SKM-1 (cell line): ENCODE data around the gene FBF1.

Source experiments
- DNase-seq: peaks from one replicate; lab custom pipeline; 2025; ENCODE audit not compliant: unreplicated experiment; lab: John Stamatoyannopoulos, UW

FBF1 gene

DNA sequence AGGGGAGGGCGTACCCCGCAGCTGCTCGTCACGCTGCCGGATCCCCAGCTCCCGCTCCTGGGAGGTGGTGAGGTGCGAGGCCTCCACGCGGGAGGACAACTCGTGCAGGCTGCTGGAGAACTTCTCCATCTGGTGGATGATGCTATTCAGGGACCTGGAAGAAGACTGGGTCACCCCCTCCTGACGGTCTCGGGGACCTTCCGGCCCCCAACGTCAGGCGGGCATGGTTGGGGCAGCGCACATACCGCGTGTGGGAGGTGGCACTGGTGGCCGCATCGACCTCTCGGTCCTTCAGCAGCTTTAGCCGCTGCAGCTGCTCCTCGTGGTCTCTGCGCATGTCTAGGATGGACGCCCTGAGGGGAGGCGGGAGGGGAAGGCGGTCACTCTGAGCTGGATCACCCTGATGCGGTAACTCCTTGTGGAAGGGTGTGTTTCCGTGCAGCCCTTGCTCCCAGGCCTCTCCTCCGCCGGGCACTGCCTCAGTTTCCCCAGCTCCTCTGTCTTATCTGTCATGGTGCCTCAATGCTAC lies 22.9 kb downstream of the FBF1 start:
- DNase-seq = no peak

DNA sequence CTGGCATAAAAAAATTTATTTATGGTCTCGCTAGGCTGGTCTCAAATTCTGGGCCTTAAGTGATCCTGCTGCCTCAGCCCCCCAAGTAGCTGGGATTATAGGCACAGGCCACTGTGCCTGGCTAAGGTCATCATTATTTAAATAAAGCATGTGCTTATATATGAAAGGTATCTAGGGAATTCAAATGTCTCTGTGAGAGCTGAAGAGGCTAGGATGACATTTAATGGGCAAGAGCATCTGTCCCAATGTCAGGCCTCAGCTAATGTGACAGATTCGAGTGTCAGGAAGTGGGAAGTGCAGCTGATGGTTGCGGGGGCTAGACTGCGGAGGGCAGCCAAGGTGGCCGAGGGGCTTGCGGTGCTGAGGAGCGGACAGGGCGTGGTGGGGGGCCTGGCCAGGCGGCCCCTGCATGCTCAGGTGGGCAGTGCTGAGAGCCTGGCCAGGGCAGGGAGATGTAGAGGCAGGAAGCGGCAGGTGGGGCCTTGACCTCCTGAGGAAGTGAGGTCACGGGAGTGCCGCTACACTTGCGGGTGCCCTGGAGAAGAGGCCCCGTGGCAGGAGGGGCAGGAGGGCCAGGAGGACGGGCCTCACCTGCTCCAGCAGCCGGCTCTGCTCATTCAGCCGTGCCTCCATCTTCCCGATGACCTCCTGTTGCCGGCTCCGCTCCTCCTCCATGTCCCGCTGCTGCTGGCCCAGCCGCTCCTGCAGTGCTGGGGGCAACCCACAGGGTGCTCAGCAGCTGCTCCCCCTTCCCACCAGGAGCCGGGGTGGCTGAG lies 23.5 kb downstream of the FBF1 start:
- no peak for DNase-seq

DNA sequence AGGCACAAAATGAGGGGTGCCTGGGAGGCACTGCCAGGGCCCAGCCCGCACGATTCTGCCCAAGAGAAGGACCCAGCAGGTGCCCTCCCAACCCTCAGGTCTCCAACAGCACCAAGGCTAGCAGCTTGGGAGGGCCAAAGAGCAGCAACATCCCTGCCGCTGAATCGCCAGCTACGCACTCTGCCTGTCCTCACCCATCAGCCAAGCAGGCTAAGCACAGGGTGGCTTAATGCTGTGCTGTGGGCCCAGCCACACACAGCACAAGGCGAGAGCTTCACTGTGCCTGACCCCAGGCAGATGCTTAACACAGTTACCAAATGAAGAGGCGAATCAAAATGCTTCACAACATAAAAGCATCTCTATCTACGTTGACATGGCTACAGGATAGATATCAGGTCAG lies 25.6 kb downstream of the FBF1 start:
- DNase-seq = no peak

DNA sequence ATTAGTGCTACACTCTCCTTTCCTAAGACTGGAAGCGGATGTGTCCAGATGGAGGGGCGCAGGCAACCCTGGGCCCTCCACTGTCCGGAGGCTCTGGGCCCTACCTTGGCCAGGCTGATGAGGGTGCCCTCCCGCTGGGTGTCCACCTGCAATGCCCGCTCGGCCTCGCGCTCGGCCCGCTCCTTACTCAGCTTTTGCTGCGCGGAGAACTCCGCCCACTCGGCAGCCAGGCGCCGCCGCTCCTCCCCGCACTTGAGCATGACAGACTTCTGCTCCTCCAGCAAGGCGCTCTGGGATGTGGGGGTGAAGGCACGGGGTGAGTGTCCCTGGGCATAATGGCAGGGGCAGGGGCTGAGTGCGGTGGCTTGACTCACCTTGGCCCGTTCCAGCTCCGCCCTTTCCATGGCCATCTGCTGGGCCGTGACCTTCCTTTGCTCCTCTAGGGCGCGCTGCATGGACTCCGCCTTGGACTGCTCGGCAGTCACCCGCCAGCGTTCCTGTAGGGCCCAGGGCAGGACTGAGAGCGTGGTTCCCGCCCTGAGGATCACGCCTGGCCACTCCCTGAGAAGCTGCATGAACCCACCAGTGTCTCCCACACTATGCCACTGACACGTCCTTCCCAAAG lies 26.1 kb downstream of the FBF1 start:
- no peak for DNase-seq

GRCh38 chr17:75913537-75914210 lies 27.2 kb downstream of the FBF1 start:
- no peak for DNase-seq

DNA sequence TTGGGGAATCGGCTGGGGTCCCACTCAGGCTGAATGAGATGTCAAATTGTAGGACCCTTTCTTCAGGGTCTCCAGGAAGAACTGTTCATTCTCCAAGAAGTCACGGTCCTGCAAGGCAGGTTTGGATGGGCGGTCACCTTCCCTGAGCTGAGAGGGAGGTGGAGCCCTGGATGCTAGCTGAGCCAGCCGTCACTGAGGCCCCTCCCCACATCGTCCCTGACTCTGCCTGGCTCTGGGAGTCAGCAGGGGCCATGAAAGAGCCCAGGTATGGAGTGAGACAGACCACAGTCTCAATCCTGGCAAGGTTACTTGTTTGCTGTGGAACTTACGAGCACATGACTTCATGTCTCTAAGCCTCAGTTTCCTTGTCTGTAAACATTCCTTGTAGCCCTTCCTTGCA lies 30.1 kb downstream of the FBF1 start:
- DNase-seq = no peak

GRCh38 chr17:75909812-75910274 lies 31.0 kb downstream of the FBF1 start:
- no peak for DNase-seq

DNA sequence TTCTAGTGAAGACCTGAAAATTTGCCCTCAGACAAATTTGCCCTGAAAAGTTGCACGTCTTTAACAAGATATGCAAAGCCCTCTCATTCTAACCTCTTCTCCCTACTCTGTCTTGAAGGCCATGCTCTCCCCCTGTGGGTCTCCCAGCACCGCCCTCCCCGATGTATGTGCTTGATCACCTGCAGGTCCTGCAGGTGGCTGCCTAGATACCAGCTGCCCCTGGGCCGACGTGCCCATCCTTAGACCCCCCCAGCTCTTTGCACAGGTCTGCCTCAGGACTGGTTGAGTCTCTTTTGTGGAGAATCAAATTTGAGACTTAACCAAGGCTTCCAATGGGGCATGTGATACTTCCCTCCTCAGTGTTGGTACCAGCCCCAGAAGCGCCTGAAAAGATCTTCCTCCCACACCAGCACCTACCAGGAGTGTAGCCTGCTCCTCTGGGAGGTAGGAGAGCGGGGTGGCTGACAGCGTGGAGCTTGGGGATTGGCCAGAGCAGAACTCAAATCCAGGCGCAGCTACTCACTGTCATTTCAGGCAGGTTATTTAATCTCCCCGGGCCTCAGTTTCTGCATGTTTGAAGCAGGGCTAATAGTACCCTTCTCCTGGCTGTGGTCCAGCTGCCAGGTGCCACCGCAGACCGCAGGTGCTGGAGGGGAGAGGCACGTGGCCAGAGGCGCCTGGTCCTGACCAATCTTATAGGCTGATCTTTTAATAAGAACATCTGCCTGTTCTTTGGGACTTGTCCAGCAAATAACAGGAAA lies 31.6 kb downstream of the FBF1 start:
- DNase-seq = no peak

DNA sequence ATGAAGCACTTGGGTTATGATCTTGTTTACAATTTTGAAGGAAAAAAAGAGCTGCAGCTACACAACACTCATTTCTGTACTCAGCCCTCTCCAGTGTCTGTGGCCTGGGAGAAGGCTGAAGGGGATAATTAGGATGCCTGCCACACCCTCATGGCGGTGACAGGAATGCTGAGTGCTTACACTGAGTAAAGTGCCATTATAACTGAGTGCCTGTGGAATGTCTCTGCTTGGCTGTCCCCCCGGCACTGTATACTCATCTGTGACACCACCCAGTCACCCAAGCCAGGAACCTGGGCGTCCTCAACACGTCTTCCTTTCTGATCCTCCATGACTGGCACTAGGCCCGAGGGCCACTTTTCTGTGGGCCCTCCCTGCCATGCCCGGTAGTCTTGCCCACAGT lies 32.6 kb downstream of the FBF1 start:
- DNase-seq = no peak

- no peak for DNase-seq
These were observed 34.5 kb downstream of the FBF1 start for GRCh38 chr17:75906143-75906884.

- peak; percentile 90 for DNase-seq
These were observed 35.9 kb downstream of the FBF1 start, which contains the start of gene MRPL38 for GRCh38 chr17:75904749-75905521. TSS of gene MRPL38 (minus strand) at chr17:75904884. CDS start at chr17:75904875, 9 bp downstream.

DNA sequence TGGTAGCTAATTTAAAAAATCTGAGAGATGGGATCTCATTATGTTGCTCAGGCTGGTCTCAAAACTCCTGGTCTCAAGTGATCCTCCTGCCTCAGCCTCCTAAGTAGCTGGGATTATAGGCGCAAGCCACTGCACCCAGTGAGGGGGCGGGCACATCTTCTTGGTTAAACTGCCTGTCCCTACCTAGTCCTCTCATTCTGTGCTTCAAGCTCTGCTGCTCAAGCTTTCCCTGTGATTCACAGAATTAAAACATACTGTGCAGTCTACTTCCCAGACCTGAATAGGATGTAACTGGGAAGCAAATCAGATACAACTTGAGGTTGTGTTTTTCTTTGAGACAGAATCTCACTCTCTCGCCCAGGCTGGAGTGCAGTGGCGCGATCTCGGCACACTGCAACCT lies 38.4 kb downstream of the FBF1 start:
- DNase-seq = no peak

- no peak for DNase-seq
These were observed 39.1 kb downstream of the FBF1 start for GRCh38 chr17:75901727-75902126.

DNA sequence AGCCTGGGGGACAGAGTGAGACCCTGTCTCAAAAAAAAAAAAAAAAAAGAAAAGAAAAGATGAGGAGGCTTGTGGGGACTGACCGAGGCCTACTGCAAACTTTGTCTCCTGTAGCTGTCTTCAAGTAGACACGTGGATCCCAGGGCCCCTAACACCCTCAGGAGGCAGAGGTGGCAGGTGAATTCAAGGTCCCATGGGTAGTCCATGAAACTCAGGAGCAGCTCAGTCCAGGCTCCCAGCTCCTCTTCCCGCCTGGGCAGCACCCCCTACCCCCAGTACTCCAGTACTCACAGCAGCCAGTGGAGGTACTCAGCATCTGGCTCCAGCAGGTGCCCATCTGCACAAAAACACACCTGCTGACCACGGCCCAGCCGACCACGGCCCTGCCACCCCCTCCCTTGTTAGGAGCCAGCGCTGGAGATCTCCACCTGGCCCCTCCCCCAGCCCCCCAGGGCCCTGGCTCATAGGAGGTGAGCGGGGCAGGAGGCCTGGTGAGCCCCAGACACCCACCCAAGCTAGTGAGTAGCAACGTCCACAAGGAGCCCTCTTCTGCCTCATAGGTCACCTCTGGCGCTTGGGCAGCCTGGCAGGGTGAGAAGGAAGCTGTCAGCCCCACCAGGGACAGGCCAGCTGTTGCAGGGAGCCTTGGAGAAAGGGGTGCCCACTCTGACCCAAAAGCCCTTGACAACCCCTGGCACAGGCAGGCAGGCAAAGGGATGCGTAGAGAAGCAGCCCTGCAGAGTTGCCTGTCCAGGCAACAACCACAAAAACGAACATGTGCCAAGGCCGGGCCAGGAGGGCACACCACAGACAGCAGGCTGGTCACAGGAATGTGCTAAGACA lies 39.9 kb downstream of the FBF1 start:
- no peak for DNase-seq

- DNase-seq = no peak
These were observed 40.9 kb downstream of the FBF1 start for GRCh38 chr17:75899767-75900468.

GRCh38 chr17:75899353-75899752 lies 41.5 kb downstream of the FBF1 start:
- no peak for DNase-seq

DNA sequence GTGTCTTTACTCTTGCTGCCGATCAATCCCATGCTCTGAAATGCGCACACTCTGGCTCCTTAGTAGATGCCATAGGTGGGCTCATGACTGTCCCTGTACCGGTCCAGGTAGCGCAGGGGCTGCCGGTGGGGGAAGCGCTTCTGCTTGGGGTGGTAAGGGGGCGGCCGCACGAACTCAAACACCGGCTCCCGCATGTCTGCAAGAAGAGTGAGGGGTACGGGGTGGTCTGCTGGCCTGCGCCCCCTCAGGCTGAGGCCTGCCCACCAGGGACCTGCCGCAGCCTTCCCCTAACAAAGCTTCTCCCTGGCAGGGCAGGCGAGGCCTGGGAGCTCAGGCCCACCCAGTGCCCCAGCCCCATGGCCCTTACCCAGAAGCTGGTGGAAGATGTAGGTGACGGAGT lies 42.1 kb downstream of the FBF1 start:
- DNase-seq = no peak

- DNase-seq = no peak
These were observed 42.8 kb downstream of the FBF1 start for GRCh38 chr17:75898065-75898464.
